Ishikawa (cell line): ENCODE measurements around the gene TJAP1.

Experiments used
- CEBPB ChIP-seq: IDR thresholded peaks from 2 replicates; pipeline ENCODE4 v1.6.1; 2012
- CREB1 ChIP-seq: IDR thresholded peaks from 2 replicates; pipeline ENCODE4 v1.6.1; 2012; ENCODE audit warnings: low read depth
- EGR1 ChIP-seq: IDR thresholded peaks from 2 replicates; pipeline ENCODE4 v1.6.1; 2012
- EP300 ChIP-seq: IDR thresholded peaks from 2 replicates; pipeline ENCODE4 v1.6.1; 2012; ENCODE audit warnings: borderline replicate concordance
- FOXM1 ChIP-seq: IDR thresholded peaks from 2 replicates; pipeline ENCODE4 v1.6.1; 2012; ENCODE audit warnings: low read depth, borderline replicate concordance
- MAX ChIP-seq: IDR thresholded peaks from 2 replicates; pipeline ENCODE4 v1.6.1; 2012
- NFIC ChIP-seq: IDR thresholded peaks from 2 replicates; pipeline ENCODE4 v1.6.1; 2012
- RAD21 ChIP-seq: IDR thresholded peaks from 2 replicates; pipeline ENCODE4 v1.6.1; 2012; ENCODE audit warnings: low read depth
- REST ChIP-seq: IDR thresholded peaks from 2 replicates; pipeline ENCODE4 v1.6.1; 2012; ENCODE audit warnings: low read depth, mild to moderate bottlenecking
- TAF1 ChIP-seq: IDR thresholded peaks from 2 replicates; pipeline ENCODE4 v1.6.1; 2012; ENCODE audit warnings: low read depth, mild to moderate bottlenecking
- TCF12 ChIP-seq: IDR thresholded peaks from 2 replicates; pipeline ENCODE4 v1.6.1; 2012; ENCODE audit warnings: low read depth
- TEAD4 ChIP-seq: IDR thresholded peaks from 2 replicates; pipeline ENCODE4 v1.6.1; 2012
- USF1 ChIP-seq: IDR thresholded peaks from 2 replicates; pipeline ENCODE4 v1.6.1; 2012
- YY1 ChIP-seq: IDR thresholded peaks from 2 replicates; pipeline ENCODE4 v1.6.1; 2012; ENCODE audit warnings: low read depth
- ZBTB7A ChIP-seq: IDR thresholded peaks from 2 replicates; pipeline ENCODE4 v1.6.1; 2012; ENCODE audit warnings: low read depth

TJAP1 gene

GRCh38 chr6:43475516-43475915 lies 1.9 kb upstream of the TJAP1 start:
- no peak for TF ChIP-seq USF1
- no peak for TF ChIP-seq TAF1
- no peak for TF ChIP-seq MAX
- no peak for TF ChIP-seq NFIC
- no peak for TF ChIP-seq FOXM1
- TF ChIP-seq EP300: no peak
- TF ChIP-seq CEBPB: no peak
- TF ChIP-seq RAD21: no peak
- no peak for TF ChIP-seq EGR1

GRCh38 chr6:43476746-43477145 lies 624 bp upstream of the TJAP1 start:
- TF ChIP-seq TEAD4: no peak
- no peak for TF ChIP-seq REST
- no peak for TF ChIP-seq CREB1
- TF ChIP-seq MAX: no peak
- no peak for TF ChIP-seq FOXM1
- no peak for TF ChIP-seq EP300
- no peak for TF ChIP-seq NFIC
- no peak for TF ChIP-seq ZBTB7A
- TF ChIP-seq TAF1: no peak
- no peak for TF ChIP-seq CEBPB
- no peak for TF ChIP-seq EGR1
- TF ChIP-seq TCF12: no peak
- TF ChIP-seq USF1: no peak
- TF ChIP-seq YY1: no peak
- no peak for TF ChIP-seq RAD21

- TF ChIP-seq RAD21 (no peak), FOXM1 (no peak), NFIC (no peak), TEAD4 (no peak), TCF12 (no peak), REST (no peak), CREB1 (no peak), EGR1 (no peak)
These were observed 620 bp downstream of the TJAP1 start for GRCh38 chr6:43478008-43478372.

GRCh38 chr6:43481075-43481474 lies 3.7 kb downstream of the TJAP1 start:
- TF ChIP-seq REST (no peak), CREB1 (no peak), NFIC (no peak), CEBPB (no peak), ZBTB7A (no peak), RAD21 (no peak), TEAD4 (no peak), MAX (no peak), USF1 (no peak), TCF12 (no peak), FOXM1 (no peak)
